ENCODE results near the gene FGD3.

DNA sequence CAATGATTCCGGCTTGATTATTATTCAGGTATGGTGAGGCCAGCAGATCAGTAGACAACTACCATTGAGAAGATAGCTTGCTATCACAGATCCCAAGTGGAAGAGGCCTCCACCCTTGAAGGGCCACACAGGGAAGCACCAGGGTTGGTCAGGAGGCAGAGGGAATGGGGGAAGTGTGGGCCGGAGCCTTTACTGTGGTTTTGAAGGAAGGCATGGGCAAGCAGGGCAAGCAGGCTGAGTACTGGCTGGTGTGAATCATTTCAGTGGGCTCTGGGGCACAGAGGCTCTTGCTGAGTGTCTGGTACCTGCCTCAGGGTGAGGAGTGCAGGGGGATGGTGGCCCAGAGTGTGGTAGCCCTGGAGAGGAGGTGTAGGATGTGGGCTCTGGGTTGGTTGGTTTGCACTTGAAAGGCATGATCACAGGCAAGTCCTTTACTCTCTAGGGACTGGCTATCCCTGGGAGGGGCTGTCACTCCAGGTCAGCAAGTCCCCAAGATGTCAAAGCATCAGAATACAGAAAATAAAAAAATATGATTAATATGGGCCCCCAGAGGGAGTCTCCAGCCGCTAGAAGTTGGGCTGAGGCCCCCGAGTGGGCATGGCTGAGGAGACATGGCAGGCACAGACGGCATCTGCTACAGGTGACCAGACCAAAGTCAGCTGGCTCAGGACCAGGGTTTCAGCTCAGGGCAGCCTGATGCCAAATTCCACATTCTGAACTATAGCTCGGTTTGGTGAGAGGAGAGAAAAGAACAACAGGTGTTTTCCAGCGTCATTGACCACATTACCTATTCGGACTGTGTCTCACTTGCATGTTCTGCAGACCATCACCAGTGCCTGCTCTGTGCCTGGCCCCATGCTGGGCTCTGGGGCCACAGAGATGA, 101.5 kb downstream of the FGD3 start:
- TF ChIP-seq EZH2 (IDR thresholded peaks at IDR 0.05; ENCODE audit: borderline replicate concordance, low read depth, low read length, poor library complexity, severe bottlenecking), result no peak
- TF ChIP-seq, protein P1, sequence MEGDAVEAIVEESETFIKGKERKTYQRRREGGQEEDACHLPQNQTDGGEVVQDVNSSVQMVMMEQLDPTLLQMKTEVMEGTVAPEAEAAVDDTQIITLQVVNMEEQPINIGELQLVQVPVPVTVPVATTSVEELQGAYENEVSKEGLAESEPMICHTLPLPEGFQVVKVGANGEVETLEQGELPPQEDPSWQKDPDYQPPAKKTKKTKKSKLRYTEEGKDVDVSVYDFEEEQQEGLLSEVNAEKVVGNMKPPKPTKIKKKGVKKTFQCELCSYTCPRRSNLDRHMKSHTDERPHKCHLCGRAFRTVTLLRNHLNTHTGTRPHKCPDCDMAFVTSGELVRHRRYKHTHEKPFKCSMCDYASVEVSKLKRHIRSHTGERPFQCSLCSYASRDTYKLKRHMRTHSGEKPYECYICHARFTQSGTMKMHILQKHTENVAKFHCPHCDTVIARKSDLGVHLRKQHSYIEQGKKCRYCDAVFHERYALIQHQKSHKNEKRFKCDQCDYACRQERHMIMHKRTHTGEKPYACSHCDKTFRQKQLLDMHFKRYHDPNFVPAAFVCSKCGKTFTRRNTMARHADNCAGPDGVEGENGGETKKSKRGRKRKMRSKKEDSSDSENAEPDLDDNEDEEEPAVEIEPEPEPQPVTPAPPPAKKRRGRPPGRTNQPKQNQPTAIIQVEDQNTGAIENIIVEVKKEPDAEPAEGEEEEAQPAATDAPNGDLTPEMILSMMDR (conservative IDR thresholded peaks at IDR 0.05; ENCODE audit: low read depth, low read length), result no peak

Data from A673 (cell line).